GM06990 (cell line): Measurements from ENCODE around the gene ARHGEF1.

ENCODE experiments used
- DNase-seq: peaks from one replicate; pipeline ENCODE4 v3.0.0-alpha.2; 2011; ENCODE audit not compliant: insufficient read length; ENCODE audit errors: extremely low read depth
- H3K27me3 ChIP-seq: replicated peaks from 2 replicates; pipeline ENCODE4 v1.6.0; 2011; ENCODE audit warnings: low read length; ENCODE audit not compliant: control insufficient read depth, insufficient read depth
- H3K36me3 ChIP-seq: 2 replicates; pipeline ENCODE4 v1.5.1; 2011; ENCODE audit warnings: low read length; ENCODE audit not compliant: control insufficient read depth, insufficient read depth
- H3K4me3 ChIP-seq: replicated peaks from 2 replicates; pipeline ENCODE4 v1.5.1; 2011; ENCODE audit warnings: low read depth, mild to moderate bottlenecking, control low read depth, low read length
- CTCF ChIP-seq: IDR thresholded peaks from 2 replicates; pipeline ENCODE4 v1.5.1; 2011; ENCODE audit warnings: low read length, control low read depth, mild to moderate bottlenecking, inconsistent platforms; ENCODE audit not compliant: insufficient read depth, poor library complexity, severe bottlenecking

ARHGEF1 gene

GRCh38 chr19:41864374-41864773 is 18.6 kb upstream of the ARHGEF1 start:
- DNase-seq = no peak
- Histone ChIP-seq H3K36me3 (peaks cover 55% of the 10 kb centered on the region), H3K4me3 (peak overlapping the region; percentile 41), H3K27me3 (no peaks in the 10 kb centered on the region)
- no peak for TF ChIP-seq CTCF

- Histone ChIP-seq H3K36me3 (peaks cover 65% of the 10 kb centered on the region), H3K27me3 (no peaks in the 10 kb centered on the region), H3K4me3 (peak overlapping the region; percentile 23)
- DNase-seq = no peak
- no peak for TF ChIP-seq CTCF
Observed at GRCh38 chr19:41866284-41866683, 16.7 kb upstream of the ARHGEF1 start.

GRCh38 chr19:41868120-41868988 is 14.6 kb upstream of the ARHGEF1 start:
- Histone ChIP-seq H3K4me3 (no peak overlapping the region), H3K27me3 (no peaks in the 10 kb centered on the region), H3K36me3 (peaks cover 54% of the 10 kb centered on the region)
- TF ChIP-seq CTCF = no peak
- no peak for DNase-seq

- H3K36me3 ChIP-seq = peaks cover 50% of the 10 kb centered on the region
- DNase-seq = no peak
- H3K4me3 ChIP-seq = no peak overlapping the region
- TF ChIP-seq CTCF = no peak
- H3K27me3 ChIP-seq = no peaks in the 10 kb centered on the region
Observed at GRCh38 chr19:41868989-41869300, 14.0 kb upstream of the ARHGEF1 start.

- DNase-seq = no peak
- H3K4me3 ChIP-seq = no peak overlapping the region
- no peaks in the 10 kb centered on the region for H3K27me3 ChIP-seq
- no peak for TF ChIP-seq CTCF
- H3K36me3 ChIP-seq = peaks cover 45% of the 10 kb centered on the region
Observed at GRCh38 chr19:41869374-41869955, 13.5 kb upstream of the ARHGEF1 start.
